Glutamatergic neuron (in vitro differentiated cells): ENCODE data around the gene SGSM2. TPM values are rescaled to one million over a fixed set of nuclear protein-coding genes. Genes with fewer than 3 reads are reported as not detected.
A peak's percentile ranks its signal among the peaks of the same experiment; 100 is the strongest.

ENCODE experiments used
- DNase-seq: peaks from one replicate; pipeline ENCODE4 v3.0.0; 2022
- H3K27ac Mint-ChIP-seq: one replicate; pipeline ENCODE4 v1.8.0; 2020; ENCODE audit warnings: mild to moderate bottlenecking, mixed read lengths, inconsistent platforms; ENCODE audit not compliant: unreplicated experiment
- H3K27me3 Mint-ChIP-seq: one replicate; pipeline ENCODE4 v1.8.0; 2020; ENCODE audit warnings: mild to moderate bottlenecking, moderate library complexity, mixed read lengths, inconsistent platforms; ENCODE audit not compliant: unreplicated experiment
- H3K36me3 Mint-ChIP-seq: one replicate; pipeline ENCODE4 v1.8.0; 2020; ENCODE audit warnings: mild to moderate bottlenecking, mixed read lengths, inconsistent platforms; ENCODE audit not compliant: unreplicated experiment
- H3K4me1 Mint-ChIP-seq: one replicate; pipeline ENCODE4 v1.8.0; 2020; ENCODE audit warnings: mild to moderate bottlenecking, low read depth, mixed read lengths, inconsistent platforms; ENCODE audit not compliant: unreplicated experiment
- H3K4me3 Mint-ChIP-seq: one replicate; pipeline ENCODE4 v1.8.0; 2020; ENCODE audit warnings: mild to moderate bottlenecking, mixed read lengths, inconsistent platforms; ENCODE audit not compliant: unreplicated experiment
- H3K9me3 Mint-ChIP-seq: one replicate; pipeline ENCODE4 v1.8.0; 2020; ENCODE audit warnings: mild to moderate bottlenecking, moderate library complexity, mixed read lengths, inconsistent platforms; ENCODE audit not compliant: unreplicated experiment
- total RNA-seq: library from RNA; stranded (reverse); fragmentation: NEBNext Ultra II Directional; extraction: Animal tissue kit (Norgen Biotek cat#: 25700); gene quantifications from one replicate; pipeline ENCODE4 v1.2.1, GENCODE V29; 2021; ENCODE audit not compliant: unreplicated experiment
- TF ChIP-seq, protein P1 (sequence below): fragments of 200-600 bp; sonication (generic); IDR thresholded peaks from one replicate; pipeline ENCODE4 v1.5.0; 2021; ENCODE audit not compliant: partially characterized antibody, unreplicated experiment

Gene SGSM2
- total RNA-seq, 1 donor from 2014 or later, result 111 TPM

DNA sequence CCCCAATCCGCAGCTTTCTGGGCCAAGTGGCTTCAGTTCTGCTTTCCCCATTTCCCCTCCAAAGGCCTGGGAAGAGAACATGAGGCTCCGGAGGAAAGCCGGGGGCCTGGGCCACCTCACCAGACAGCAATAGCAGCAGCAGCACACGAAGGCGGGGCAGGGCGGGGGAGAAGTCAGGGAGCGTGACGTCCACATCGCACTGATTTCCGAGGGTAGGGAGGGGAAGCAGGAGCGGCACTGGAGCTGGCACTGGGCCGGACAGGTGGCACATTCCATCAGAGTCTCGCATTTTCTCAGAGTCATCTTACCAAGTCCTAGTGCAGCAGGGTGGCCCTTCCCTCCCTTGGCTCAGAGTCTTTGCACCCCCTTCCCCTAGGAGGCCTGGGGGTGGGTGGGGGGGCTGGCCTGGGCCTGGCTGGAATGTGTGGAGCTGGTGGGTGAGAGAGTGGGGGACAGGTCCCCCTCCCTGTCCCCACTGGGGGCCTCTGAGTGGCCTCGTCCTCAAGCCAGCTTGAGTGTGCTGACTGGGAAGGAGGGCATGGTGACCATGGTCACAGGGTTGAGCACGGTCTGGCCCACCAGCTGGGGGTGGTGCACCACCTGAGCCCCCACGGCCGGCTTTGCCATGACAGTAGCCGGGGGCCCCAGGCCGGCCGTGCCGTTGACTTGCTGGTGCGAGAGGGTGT is 49.2 kb downstream of the SGSM2 start:
- no peaks in the 10 kb centered on the region for H3K36me3 Mint-ChIP-seq
- TF ChIP-seq, protein P1, sequence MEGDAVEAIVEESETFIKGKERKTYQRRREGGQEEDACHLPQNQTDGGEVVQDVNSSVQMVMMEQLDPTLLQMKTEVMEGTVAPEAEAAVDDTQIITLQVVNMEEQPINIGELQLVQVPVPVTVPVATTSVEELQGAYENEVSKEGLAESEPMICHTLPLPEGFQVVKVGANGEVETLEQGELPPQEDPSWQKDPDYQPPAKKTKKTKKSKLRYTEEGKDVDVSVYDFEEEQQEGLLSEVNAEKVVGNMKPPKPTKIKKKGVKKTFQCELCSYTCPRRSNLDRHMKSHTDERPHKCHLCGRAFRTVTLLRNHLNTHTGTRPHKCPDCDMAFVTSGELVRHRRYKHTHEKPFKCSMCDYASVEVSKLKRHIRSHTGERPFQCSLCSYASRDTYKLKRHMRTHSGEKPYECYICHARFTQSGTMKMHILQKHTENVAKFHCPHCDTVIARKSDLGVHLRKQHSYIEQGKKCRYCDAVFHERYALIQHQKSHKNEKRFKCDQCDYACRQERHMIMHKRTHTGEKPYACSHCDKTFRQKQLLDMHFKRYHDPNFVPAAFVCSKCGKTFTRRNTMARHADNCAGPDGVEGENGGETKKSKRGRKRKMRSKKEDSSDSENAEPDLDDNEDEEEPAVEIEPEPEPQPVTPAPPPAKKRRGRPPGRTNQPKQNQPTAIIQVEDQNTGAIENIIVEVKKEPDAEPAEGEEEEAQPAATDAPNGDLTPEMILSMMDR, result no peak
- no peak for DNase-seq

DNA sequence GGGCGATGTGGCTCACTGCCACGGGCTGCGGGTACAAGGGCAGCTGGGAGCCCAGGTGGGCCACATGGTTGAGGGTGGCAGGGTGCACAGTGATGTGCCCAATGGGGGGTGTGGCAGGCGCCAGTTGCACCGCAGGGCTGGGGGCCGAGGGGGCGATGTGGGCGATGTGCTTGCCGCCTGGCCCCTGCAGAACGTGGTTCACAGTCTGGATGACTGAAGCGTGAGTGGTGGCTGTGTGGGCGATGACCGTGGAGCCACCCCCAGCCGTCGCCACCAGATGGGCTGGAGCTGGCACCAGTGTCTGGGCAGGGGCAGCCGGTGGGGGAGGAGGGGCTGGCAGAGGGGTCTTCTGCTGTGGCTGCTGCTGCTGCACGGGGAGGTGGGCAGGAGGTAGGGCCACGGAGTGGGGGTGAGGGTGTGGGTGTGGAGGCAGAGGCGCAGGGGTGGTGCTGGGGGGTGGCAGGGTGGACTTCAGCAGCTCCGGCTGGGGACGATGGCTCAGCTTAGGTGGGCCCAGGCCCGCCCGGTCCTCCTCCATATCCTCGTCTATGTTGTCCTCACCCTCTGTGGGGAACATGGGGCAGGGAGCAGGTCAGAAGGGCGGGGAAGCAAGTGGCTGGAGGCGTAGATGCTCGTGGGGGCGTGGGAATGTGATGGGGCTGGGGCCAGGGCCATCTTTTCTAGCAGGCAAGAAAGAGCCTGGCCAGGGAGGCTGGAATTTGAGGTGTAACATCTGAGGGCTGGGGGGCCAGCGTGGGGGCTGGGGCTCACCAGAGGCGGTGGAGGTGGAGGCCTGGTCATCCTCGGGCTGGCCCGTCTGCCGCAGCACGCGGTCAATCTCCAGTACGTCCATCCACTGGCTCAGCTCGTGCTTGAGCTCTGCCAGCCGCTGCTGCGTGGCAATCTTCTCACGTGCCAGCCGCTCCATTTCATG is 50.1 kb downstream of the SGSM2 start:
- peaks cover 16% of the 10 kb centered on the region for H3K27me3 Mint-ChIP-seq
- TF ChIP-seq, protein P1, result no peak
- H3K36me3 Mint-ChIP-seq, result no peaks in the 10 kb centered on the region
- no peak overlapping the region for H3K27ac Mint-ChIP-seq
- H3K4me3 Mint-ChIP-seq, result no peak overlapping the region
- peaks cover 42% of the 10 kb centered on the region for H3K4me1 Mint-ChIP-seq
- no peak for DNase-seq
- peaks cover 20% of the 10 kb centered on the region for H3K9me3 Mint-ChIP-seq

More for the DNA sequence above, 49.2 kb downstream of the SGSM2 start:
- Mint-ChIP-seq H3K4me1 (peaks cover 34% of the 10 kb centered on the region), H3K27me3 (peaks cover 14% of the 10 kb centered on the region), H3K4me3 (no peak overlapping the region), H3K27ac (no peak overlapping the region), H3K9me3 (peaks cover 14% of the 10 kb centered on the region)

DNA sequence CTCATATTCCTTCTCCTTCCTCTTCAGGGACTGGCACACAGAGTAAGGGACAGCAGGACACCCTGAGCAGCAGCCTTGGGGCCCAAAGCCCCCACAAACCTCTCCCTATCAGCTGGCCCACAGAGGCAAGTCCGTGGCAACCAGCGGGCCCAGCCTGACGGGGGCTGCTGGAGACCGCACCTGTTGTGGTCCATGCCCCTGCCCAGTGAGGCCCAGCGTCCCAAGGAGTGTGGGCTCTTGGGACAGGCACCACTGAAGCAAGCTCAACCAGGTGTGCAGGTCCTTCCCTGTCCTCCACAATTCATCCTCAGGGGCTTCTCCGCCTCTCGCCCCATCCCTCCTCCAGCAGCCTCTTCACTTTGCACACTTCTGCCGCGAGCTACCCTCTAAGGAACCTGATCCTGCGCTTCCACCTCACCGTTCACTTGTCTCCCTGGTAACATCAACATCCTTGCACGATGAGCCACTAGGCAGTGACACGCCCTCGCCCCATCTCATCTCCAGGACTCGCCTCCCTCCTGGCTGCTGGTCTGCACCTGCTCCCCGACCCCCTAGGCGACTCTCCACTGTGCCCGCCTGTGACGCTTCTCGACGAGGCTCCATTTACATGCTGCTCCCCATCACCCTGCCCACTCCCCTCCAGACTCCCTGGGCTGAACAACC is 50.9 kb downstream of the SGSM2 start:
- H3K9me3 Mint-ChIP-seq, result peaks cover 21% of the 10 kb centered on the region
- no peaks in the 10 kb centered on the region for H3K36me3 Mint-ChIP-seq
- peak overlapping the region; percentile 75 for H3K27ac Mint-ChIP-seq
- DNase-seq, result no peak
- H3K4me3 Mint-ChIP-seq, result peak overlapping the region; percentile 55
- TF ChIP-seq, protein P1, result no peak
- peaks cover 16% of the 10 kb centered on the region for H3K27me3 Mint-ChIP-seq
- peaks cover 43% of the 10 kb centered on the region for H3K4me1 Mint-ChIP-seq

DNA sequence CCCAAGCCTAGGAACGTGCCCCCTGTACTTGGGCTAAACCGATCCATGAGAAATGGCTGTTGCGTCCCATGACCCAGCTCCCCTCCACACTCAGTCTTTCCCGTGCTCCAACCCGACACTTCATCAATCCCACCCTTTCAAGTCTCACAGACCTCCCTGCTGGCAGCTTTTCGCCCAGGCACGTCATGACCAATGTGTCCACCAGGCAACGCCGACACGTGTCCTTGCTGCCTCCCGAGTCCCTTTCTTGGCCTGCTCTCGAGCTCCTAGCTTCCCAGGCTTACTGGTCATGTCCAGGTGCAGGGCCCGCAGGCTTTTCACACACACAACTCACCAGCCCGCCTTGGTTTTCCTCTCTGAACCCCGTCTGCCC is 51.4 kb downstream of the SGSM2 start:
- H3K4me1 Mint-ChIP-seq, result peaks cover 39% of the 10 kb centered on the region
- TF ChIP-seq, protein P1, result peak; percentile 27
- H3K27ac Mint-ChIP-seq, result peak overlapping the region; percentile 75
- peaks cover 21% of the 10 kb centered on the region for H3K9me3 Mint-ChIP-seq
- H3K27me3 Mint-ChIP-seq, result peaks cover 16% of the 10 kb centered on the region
- H3K36me3 Mint-ChIP-seq, result no peaks in the 10 kb centered on the region
- DNase-seq, result no peak
- H3K4me3 Mint-ChIP-seq, result peak overlapping the region; percentile 55
